GM21515 (cell line): Measurements from ENCODE around the gene ACOT8.
"Not testable (repeated sequence)": the region's sequence is repeated elsewhere in the genome, so short reads cannot be mapped to it uniquely, and the experiment has no call there.

Experiments used
- ATAC-seq: cut with Tn5 transposase; IDR thresholded peaks from one replicate; pipeline ENCODE4 v1.9.1; 2021; ENCODE audit not compliant: unreplicated experiment

The ACOT8 gene

GRCh38 chr20:45797955-45798354 is 59.2 kb downstream of the ACOT8 start:
- not testable (repeated sequence) for ATAC-seq

- ATAC-seq: not testable (repeated sequence)
Measured at GRCh38 chr20:45797510-45797909, 59.7 kb downstream of the ACOT8 start.

GRCh38 chr20:45796337-45797065 is 60.7 kb downstream of the ACOT8 start:
- ATAC-seq: no peak

GRCh38 chr20:45792317-45793118 is 64.7 kb downstream of the ACOT8 start:
- ATAC-seq: no peak
